Measurements from ENCODE around the gene CLBA1.

- TF ChIP-seq L3MBTL2 (conservative IDR thresholded peaks at IDR 0.05) = no peak
- no peak for TF ChIP-seq SP1 (IDR thresholded peaks at IDR 0.05)
- no peak for TF ChIP-seq BHLHE40 (IDR thresholded peaks at IDR 0.05; ENCODE audit: borderline replicate concordance)
- TF ChIP-seq FOXM1 (IDR thresholded peaks at IDR 0.05; ENCODE audit: borderline replicate concordance) = no peak
- no peak for TF ChIP-seq ZNF384 (IDR thresholded peaks at IDR 0.05)
- no peak for TF ChIP-seq FOXA1 (IDR thresholded peaks at IDR 0.05)
- TF ChIP-seq SUZ12 (IDR thresholded peaks at IDR 0.05) = no peak
- no peak for TF ChIP-seq HDGF (IDR thresholded peaks at IDR 0.05; ENCODE audit: borderline replicate concordance)
- TF ChIP-seq NFRKB (IDR thresholded peaks at IDR 0.05) = no peak
- TF ChIP-seq ELF4 (IDR thresholded peaks at IDR 0.05) = no peak
- no peak for TF ChIP-seq FOXK2 (IDR thresholded peaks at IDR 0.05)
- no peak for TF ChIP-seq ARNT (IDR thresholded peaks at IDR 0.05)
These were observed 31.5 kb upstream of the CLBA1 start for GRCh38 chr14:104953896-104954656.
